Mucosa of descending colon (tissue), 3 donors: ENCODE results near the gene NDUFAF7. TPM values are rescaled to one million over a fixed set of nuclear protein-coding genes. Genes with fewer than 3 reads are reported as not detected.
A peak's percentile ranks its signal among the peaks of the same experiment; 100 is the strongest.

Source experiments
- ATAC-seq: fragments of 200-7000 bp; cut with Tn5 transposase; one replicate; pipeline ENCODE4 v1.9.1; 2020; ENCODE audit warnings: mild to moderate bottlenecking, moderate library complexity
- DNase-seq, 3 donors: peaks; one replicate each; pipeline ENCODE4 v3.0.0-alpha.2; 2020
- H3K36me3 ChIP-seq: fragments of 200-600 bp; one replicate; pipeline ENCODE4 v1.8.0; 2021; ENCODE audit warnings: low read depth, mild to moderate bottlenecking
- H3K4me1 ChIP-seq: fragments of 200-600 bp; one replicate; pipeline ENCODE4 v1.8.0; 2021; ENCODE audit warnings: low read depth, mild to moderate bottlenecking
- H3K4me3 ChIP-seq: fragments of 200-600 bp; one replicate; pipeline ENCODE4 v1.8.0; 2021; ENCODE audit warnings: mild to moderate bottlenecking
- H3K9me3 ChIP-seq: fragments of 200-600 bp; one replicate; pipeline ENCODE4 v1.8.0; 2021; ENCODE audit warnings: mild to moderate bottlenecking
- CTCF ChIP-seq: fragments of 200-600 bp; IDR thresholded peaks from one replicate; pipeline ENCODE4 v1.8.0; 2022; ENCODE audit warnings: antibody characterized with exemption, mild to moderate bottlenecking
- intact Hi-C, 2 donors: fragments of 100-400 bp; cut with DNase I in 1 of 2; cut with micrococcal nuclease in 1 of 2; formaldehyde crosslinking; loops; one replicate each; pipeline versions ENCODE4 v1.11.0 to v1.11.1; 2022; cut with DNase I, micrococcal nuclease
- long read RNA-seq, 2 donors: library from polyadenylated mRNA; unstranded; transcript quantifications; one replicate each; pipeline ENCODE4 v2.0.0, GENCODE V29; 2019 to 2021
- total RNA-seq, 3 donors: library from RNA; stranded (reverse); fragmentation: NEBNext Ultra II Directional in 2 of 3; extraction: Animal tissue kit (Norgen Biotek cat#: 25700) in 2 of 3; gene quantifications; one replicate each; pipeline versions ENCODE4 v1.2.1 to v1.2.4, GENCODE V29; 2021 to 2023
- donor health status: DM: no; HTN: no; CAD: no; lungs with moderate emphysema.
- donor health status: DM: no; HTN: no; CAD: no.
- donor health status: DM: no; HTN: yes; CAD: no.

The NDUFAF7 gene
- total RNA-seq: 10 to 100 TPM; 13.2 to 21.6 (median 14.0) TPM
- long read RNA-seq, donor 1, partial matches to known transcripts: 2 of 11 reads
- long read RNA-seq, donor 1, other reads (novel, unspliced or antisense): 5 of 11 reads
- long read RNA-seq, donor 2, transcript NDUFAF7-201 (10 exons, 2,176 nt): major isoform, 5 of 9 reads
- long read RNA-seq, donor 2, partial matches to known transcripts: 2 of 9 reads
- long read RNA-seq, donor 2, other reads (novel, unspliced or antisense): 2 of 9 reads

DNA sequence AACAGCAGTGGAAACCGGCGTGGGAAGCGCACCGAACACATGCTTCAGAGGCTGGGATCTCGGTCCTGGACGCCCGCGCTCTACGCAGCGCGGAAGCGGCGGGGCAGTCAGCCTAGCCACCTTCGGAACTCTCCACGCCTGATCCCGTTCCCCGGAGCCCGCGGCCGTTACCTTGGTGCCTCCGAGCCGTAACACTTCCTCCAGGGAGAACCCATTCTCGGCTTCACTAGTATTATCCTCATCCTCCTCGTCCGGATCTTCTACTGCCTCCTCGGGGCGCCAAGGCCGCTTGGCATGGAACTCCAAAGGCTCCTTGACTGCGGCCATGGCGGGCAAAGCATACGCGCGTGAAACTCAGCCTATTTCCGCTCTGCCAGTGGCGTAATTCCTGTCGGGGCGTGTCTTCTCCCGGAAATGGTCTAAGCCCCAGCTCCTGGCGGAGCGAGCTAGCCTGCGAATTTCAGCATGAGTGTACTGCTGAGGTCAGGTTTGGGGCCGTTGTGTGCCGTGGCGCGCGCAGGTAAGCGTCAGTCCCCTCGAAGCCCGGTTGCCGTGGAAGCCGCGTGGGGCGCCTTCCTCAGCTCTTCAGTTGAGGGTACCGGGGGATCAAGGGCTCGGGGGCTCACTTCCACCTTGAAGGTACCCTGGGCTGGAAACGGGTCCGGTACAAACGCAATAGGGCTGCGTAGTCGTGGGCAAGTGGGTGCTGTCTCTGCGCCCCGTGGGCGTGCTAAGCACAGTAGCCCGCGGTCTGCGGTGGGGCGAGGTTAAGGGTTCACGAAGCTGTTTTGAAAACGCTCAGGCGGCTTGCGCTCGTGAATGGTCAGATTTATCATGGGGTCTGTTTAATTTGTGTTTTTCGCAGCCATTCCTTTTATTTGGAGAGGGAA, at the start of gene NDUFAF7, which contains the start of gene CEBPZ:
TSS of gene NDUFAF7 (plus strand) at position 418 of the 890 bp plus-strand sequence. CDS start at position 466, 48 bp downstream.
TSS of gene CEBPZ (minus strand) at position 356 of the 890 bp plus-strand sequence. CDS start at position 327, 29 bp downstream.
- ATAC-seq: peak; percentile 98
- H3K36me3 ChIP-seq: no peaks in the 10 kb centered on the region
- intact Hi-C loops: no loop called here
- H3K4me3 ChIP-seq: peak within 1 kb of the TSS; percentile 65
- no peak for TF ChIP-seq CTCF
- H3K9me3 ChIP-seq: no peaks in the 10 kb centered on the region
- DNase-seq: peak; percentile 93 to 96 (median 94)
- peaks cover 25% of the 10 kb centered on the region for H3K4me1 ChIP-seq

GRCh38 chr2:37181726-37182684, 49.5 kb upstream of the NDUFAF7 start:
- Histone ChIP-seq H3K4me3 (no peak overlapping the region), H3K36me3 (no peaks in the 10 kb centered on the region), H3K4me1 (no peaks in the 10 kb centered on the region), H3K9me3 (no peaks in the 10 kb centered on the region)
- intact Hi-C loops: no loop called here
- no peak for ATAC-seq
- DNase-seq: no peak
- TF ChIP-seq CTCF: no peak

- Histone ChIP-seq H3K4me1 (no peaks in the 10 kb centered on the region), H3K9me3 (no peaks in the 10 kb centered on the region), H3K4me3 (no peak within 1 kb of the TSS), H3K36me3 (no peaks in the 10 kb centered on the region)
- TF ChIP-seq CTCF: no peak
- intact Hi-C loops: no loop called here
- DNase-seq (no peak), ATAC-seq (no peak)
These were observed 42.9 kb upstream of the NDUFAF7 start, which contains the start of gene SULT6B1 for GRCh38 chr2:37188570-37188969. Gene SULT6B1, minus strand, starts transcription at chr2:37188670. Its CDS starts 30 bp downstream, at chr2:37188640.

DNA sequence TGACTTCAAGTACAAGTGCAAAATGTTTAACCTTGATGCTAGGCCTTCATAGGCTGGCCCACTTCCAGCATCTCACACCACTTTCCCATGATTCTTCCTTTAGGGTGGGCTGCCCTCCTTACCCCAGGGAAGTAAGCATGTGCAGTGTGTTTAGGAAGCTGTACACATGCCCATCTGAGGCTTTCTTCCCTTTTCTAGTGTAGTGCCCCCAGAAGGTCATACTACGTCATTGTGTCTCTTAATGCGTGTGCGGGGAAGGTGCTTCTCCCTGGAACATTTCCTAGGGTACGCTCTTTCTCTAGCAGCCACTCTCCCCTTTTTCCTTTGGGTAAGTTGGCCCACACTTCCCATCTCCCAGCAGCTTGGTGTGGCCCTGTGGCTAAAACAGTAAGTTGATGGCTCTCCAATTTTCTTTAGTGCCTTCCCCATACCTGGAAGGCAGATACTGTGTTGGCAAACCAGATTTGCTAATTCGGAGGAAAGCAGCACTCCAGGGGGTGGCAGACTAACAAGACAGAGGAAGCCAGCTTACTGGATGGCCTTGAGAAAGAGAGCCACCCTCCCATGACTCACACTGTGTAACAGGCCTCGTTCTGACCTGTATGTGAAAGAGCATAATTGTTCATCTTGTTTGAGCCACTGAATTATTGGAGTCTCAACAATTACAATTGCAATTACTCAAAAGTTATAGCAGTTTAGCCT, 41.9 kb upstream of the NDUFAF7 start:
- Histone ChIP-seq H3K4me1 (no peaks in the 10 kb centered on the region), H3K36me3 (no peaks in the 10 kb centered on the region), H3K4me3 (no peak overlapping the region), H3K9me3 (no peaks in the 10 kb centered on the region)
- ATAC-seq: peak; percentile 90
- intact Hi-C loops: no loop called here
- DNase-seq: no peak
- no peak for TF ChIP-seq CTCF
